GM18907 (cell line): ENCODE results near the gene FBXO38.
A peak's percentile ranks its signal among the peaks of the same experiment; 100 is the strongest.

Experiments
- ATAC-seq: cut with Tn5 transposase; IDR thresholded peaks from one replicate; pipeline ENCODE4 v1.9.1; 2021; ENCODE audit warnings: mild to moderate bottlenecking, moderate library complexity; ENCODE audit not compliant: unreplicated experiment

Gene FBXO38

GRCh38 chr5:148421661-148422060 is 37.9 kb downstream of the FBXO38 start:
- no peak for ATAC-seq

GRCh38 chr5:148425808-148426207 is 42.0 kb downstream of the FBXO38 start:
- no peak for ATAC-seq

DNA sequence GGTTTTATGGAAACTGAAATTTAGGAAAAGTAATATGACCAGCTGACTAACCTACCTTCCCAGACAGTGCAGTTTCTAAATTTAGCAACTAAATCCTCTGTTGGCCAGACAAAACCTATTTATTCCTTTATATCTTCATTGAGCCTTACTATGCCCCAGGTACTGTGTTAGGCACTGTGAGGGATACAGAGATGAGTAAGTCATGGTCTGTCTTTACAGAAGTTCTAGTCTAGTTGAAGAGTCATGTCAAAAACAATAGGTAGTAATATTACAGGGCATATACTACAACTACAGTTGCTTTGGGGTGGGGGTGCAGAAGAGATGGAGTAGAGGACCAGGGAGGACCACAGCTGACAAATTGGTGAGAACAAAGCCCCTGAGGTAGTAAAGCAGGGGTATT is 42.8 kb downstream of the FBXO38 start:
- no peak for ATAC-seq

DNA sequence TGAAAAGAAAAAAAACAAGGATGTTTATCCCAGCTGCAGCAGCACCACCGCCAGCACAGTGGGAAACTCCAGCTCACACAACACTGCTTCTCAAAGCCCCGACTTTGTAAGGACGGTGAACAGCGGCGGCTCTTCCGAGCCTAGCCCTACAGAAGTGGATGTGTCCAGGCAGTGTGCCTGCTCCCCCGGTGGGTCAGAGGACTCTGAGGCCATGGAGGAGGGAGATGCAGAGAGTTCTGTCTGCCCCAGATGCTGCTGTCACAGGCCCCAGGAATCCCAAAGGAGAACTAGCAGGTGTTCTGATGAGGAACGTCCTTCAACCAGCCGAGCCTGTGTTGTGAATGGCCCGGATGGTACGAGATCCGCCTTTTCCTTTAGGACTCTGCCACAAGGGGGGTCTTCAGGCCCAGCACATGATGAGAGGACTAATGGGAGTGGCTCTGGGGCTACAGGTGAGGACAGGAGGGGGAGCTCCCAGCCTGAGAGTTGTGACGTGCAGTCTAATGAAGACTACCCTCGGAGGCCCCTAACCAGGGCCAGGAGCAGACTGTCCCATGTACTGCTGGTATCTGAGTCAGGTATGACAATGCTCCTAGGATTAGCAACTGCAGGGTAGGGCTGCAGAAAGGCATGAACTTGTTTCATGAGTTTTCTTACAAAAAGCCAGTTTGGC is 43.7 kb downstream of the FBXO38 start:
- ATAC-seq = no peak

DNA sequence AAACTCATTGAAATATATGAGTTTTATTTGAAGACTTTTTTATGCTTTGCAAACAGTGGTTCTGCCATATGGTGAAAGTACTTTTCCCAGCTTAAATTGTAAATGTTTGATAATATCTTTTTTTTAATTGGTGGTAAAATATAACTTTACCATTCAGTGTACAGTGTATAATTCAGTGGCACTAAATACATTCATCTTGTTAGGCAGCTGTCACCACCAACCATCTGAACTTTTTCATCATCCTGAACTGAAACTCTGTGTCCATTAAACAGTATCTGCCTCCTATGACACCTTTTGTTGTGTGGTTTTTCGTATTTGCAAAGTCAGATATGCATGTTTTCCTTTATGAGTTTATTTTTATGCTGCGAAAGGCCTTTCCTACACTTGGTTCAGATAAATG is 45.1 kb downstream of the FBXO38 start:
- no peak for ATAC-seq

DNA sequence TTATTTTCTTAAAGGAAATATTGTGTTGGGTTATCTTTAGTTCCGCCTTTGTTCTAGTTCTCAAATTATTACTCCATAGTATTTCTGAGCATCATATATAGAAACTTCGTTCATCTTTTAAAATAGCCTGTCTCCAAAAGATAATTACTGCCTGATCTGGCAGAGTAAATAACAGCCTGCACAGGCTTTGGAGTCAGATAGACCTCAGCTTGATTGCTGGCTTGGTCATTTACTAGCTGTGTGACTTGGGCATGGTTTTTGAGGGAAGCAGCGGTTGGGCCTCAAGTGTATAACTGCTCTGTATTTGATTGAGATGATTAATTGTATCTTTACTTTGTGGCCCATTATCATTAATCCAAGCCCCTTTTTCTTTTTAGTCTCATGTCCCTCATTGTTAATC is 50.1 kb downstream of the FBXO38 start:
- ATAC-seq = no peak

DNA sequence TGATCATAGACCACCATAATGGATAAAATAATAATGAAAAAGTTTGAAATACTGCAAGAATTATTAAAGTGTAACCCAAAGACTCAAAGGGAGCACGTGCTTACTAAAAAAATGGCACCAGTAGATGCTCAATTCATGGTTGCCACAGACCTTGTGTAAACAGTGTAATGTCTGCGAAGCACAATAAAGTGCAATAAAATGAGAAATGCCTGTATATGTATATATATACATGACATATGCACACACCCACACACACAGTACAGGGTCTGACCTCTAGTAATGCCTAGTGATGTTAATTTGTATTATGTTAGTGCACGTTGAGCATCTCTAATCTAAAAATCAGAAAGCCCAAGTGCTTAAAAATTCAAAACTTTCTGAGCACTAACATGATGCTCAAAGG is 52.3 kb downstream of the FBXO38 start:
- no peak for ATAC-seq

- ATAC-seq = no peak
Measured at GRCh38 chr5:148437249-148437648, 53.5 kb downstream of the FBXO38 start.

DNA sequence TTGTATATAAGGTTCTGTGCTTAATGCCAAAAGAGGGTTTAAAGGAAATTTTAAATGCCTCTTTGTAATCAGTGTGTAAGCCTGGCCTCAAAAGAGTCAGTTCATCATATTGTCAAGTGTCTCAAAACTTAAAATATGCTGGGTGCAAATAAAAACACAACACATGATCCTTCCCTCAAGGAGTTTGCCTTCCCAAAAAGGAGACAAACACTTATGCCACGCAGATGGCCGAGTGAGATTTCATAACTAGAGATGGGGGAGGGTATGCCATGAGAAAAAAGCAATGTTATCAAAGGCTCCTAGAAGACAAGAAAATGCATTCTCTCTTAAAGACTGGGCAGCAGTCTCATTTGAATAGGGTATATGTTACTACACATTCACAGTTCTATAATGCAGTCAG is 55.2 kb downstream of the FBXO38 start:
- ATAC-seq = no peak

DNA sequence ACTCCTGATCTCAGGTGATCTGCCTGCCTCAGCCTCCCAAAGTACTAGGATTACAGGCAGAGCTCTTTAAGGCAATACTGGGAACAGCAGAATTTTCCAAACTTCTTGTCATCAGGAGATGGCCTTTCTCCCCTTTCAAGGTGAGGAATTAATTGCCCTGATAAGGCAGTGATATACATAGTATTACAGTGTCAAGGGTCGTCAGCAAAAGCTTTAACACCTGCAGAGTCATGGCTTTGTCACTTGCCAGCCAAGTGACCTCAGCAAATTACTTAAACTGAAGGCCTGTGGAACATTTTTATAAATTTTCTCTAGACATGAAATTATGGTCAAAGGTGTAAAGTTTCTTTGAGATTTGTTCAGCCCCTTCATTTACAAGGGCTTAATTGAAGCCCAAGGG is 59.5 kb downstream of the FBXO38 start:
- no peak for ATAC-seq

- ATAC-seq = peak; percentile 88
Measured at GRCh38 chr5:148443998-148444397, 60.2 kb downstream of the FBXO38 start.

GRCh38 chr5:148445578-148445977 is 61.8 kb downstream of the FBXO38 start:
- no peak for ATAC-seq

DNA sequence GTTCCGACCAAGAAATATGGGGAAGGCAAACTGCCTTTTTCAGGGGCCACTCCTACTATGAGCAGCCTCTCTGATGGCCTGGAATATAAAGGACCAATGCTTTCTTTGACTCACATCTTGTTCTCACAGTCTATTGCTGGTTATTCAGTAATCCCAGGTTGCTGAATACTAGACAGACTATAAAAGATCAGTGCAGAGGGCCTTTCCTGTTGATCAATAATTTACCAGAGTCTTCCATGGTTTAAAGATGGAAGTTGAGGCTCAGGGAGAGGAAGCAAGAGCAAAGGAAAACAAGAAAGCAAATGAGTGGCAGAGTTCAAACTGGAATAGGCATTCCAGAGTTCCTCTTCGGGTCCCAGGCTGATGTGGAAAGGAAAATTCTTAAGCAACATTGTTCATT is 62.9 kb downstream of the FBXO38 start:
- ATAC-seq = no peak

- no peak for ATAC-seq
Measured at GRCh38 chr5:148452499-148453193, 68.9 kb downstream of the FBXO38 start.

- no peak for ATAC-seq
Measured at GRCh38 chr5:148454576-148454975, 70.8 kb downstream of the FBXO38 start.

GRCh38 chr5:148455185-148455584 is 71.4 kb downstream of the FBXO38 start:
- ATAC-seq = no peak

DNA sequence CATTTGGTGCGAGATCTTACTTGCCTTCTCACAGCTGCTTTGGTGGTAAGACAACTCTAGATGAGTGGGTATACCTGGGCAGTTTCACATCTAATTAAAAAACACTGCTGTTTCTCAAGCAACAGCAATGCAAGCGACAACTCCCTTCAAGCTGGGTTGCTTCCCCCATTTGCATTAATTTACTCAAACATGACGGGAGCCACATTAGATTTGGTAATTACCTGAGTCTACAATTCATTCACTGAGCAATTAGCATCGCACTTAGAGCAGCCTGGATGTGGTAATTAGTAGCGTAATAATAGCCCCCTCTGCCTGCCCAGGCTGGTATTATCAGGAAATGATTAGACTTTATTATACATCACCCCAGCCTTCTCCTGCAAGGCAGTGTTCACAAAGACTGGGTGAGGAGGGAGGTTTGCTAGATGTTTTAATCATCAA is 73.4 kb downstream of the FBXO38 start:
- ATAC-seq = peak; percentile 80

GRCh38 chr5:148458036-148458888 is 74.5 kb downstream of the FBXO38 start:
- no peak for ATAC-seq

DNA sequence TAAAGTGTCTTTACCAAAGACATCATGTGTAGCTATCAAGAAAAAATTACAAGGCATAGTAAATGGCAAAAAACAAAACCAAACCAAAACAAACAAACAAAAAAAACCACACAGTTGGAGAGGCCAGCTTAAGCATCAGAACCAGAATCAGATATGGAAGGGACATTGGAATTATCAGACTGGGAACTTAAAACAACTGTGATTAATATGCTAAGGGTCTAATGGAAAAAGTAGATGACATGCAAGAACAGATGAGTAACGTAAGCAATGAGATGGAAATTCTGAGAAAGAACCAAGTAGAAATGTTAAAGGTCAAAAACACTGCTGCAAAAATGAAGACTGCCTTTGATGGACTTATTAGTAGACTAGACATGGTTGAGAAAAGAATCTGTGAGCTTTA is 75.9 kb downstream of the FBXO38 start:
- no peak for ATAC-seq

GRCh38 chr5:148465381-148466235 is 81.8 kb downstream of the FBXO38 start:
- no peak for ATAC-seq

DNA sequence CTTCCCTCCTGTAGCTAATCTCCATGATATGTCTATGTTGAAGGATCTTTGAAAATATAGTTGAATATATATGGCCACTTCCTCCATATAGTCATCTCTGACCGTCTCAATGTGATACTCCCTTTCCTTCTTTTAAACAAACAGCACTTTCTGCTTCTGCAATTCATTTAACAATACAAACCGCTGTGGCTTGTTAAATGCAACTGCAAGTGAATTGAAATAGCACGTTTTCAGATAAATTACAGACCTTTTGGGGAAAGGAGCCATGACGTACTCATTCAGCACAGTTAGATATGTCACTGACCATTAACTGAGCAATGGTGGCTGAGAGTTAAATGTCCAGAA is 82.5 kb downstream of the FBXO38 start:
- no peak for ATAC-seq
